PC-9 (cell line): ENCODE data around the gene DOCK9. TPM values are rescaled to one million over a fixed set of nuclear protein-coding genes. Genes with fewer than 3 reads are reported as not detected.

Experiments used
- BruUV-seq: library from RNA; stranded (reverse); fragments of 400-500 nt; replicated peaks from 2 replicates; lab custom pipeline; 2021; lab: Mats Ljungman, UMichigan
- CTCF ChIA-PET: fragments of 300-600 bp; sonication (Branson Sonifier 250); formaldehyde crosslinking; loops from one replicate; lab custom pipeline; 2022; ENCODE audit warnings: antibody characterized with exemption; lab: Charles Lee
- POLR2A ChIA-PET: fragments of 300-600 bp; sonication (Branson Sonifier 250); formaldehyde crosslinking; loops from one replicate; lab custom pipeline; 2022; ENCODE audit warnings: antibody characterized with exemption; ENCODE audit not compliant: unreplicated experiment; lab: Charles Lee
- DNase-seq, 2 experiments: peaks; one replicate each; pipeline versions ENCODE4 v3.0.0 to v3.0.0-alpha.2; 2015 to 2022; ENCODE audit warnings: mixed read lengths in 1 of 2
- H2AFZ ChIP-seq: fragments of 200-600 bp; sonication (generic); 2 replicates; pipeline ENCODE4 v1.8.1; 2017; ENCODE audit warnings: antibody characterized with exemption
- H3F3A ChIP-seq: fragments of 200-600 bp; sonication (generic); 2 replicates; pipeline ENCODE4 v1.8.1; 2017; ENCODE audit warnings: antibody characterized with exemption, mild to moderate bottlenecking, low read depth; ENCODE audit not compliant: insufficient read depth
- H3K27ac ChIP-seq: fragments of 200-600 bp; sonication (generic); 2 replicates; pipeline ENCODE4 v1.6.1; 2016; ENCODE audit warnings: mixed run types
- H3K27me3 ChIP-seq: fragments of 200-600 bp; sonication (generic); 2 replicates; pipeline ENCODE4 v1.6.1; 2016; ENCODE audit warnings: low read depth, mixed run types; ENCODE audit not compliant: insufficient read depth
- H3K36me3 ChIP-seq: fragments of 200-600 bp; sonication (generic); 2 replicates; pipeline ENCODE4 v1.6.1; 2016; ENCODE audit warnings: low read depth, mixed run types
- H3K4me1 ChIP-seq: fragments of 200-600 bp; sonication (generic); replicated peaks from 2 replicates; pipeline ENCODE4 v1.6.1; 2016; ENCODE audit warnings: mixed run types; ENCODE audit not compliant: insufficient read depth
- H3K4me2 ChIP-seq: fragments of 200-600 bp; sonication (generic); 2 replicates; pipeline ENCODE4 v1.6.1; 2017; ENCODE audit warnings: mixed run types
- H3K4me3 ChIP-seq: fragments of 200-600 bp; sonication (generic); 2 replicates; pipeline ENCODE4 v1.6.1; 2016; ENCODE audit warnings: mixed run types
- H3K79me2 ChIP-seq: fragments of 200-600 bp; sonication (generic); 2 replicates; pipeline ENCODE4 v1.6.1; 2017; ENCODE audit warnings: low read depth, mixed run types
- H3K9me2 ChIP-seq: fragments of 200-600 bp; sonication (generic); 2 replicates; pipeline ENCODE4 v1.8.1; 2017; ENCODE audit warnings: mild to moderate bottlenecking; ENCODE audit not compliant: insufficient read depth
- H3K9me3 ChIP-seq: fragments of 200-600 bp; sonication (generic); 2 replicates; pipeline ENCODE4 v1.8.1; 2016; ENCODE audit warnings: low read depth; ENCODE audit not compliant: insufficient read depth
- H4K20me1 ChIP-seq: fragments of 200-600 bp; sonication (generic); 2 replicates; pipeline ENCODE4 v1.8.1; 2017; ENCODE audit not compliant: insufficient read depth
- EZH2 ChIP-seq: fragments of 200-600 bp; sonication (generic); IDR thresholded peaks from 2 replicates; pipeline ENCODE4 v1.8.0; 2017; ENCODE audit warnings: antibody characterized with exemption, low read depth
- intact Hi-C: fragments of 100-400 bp; cut with micrococcal nuclease; formaldehyde crosslinking; loops from one replicate; pipeline ENCODE4 v1.10.0; 2022; ENCODE audit not compliant: unreplicated experiment
- total RNA-seq: library from RNA; stranded (reverse); gene quantifications from 2 replicates; pipeline ENCODE4 v1.2.3, GENCODE V29; 2021
- TF ChIP-seq, protein P1 (sequence below): fragments of 200-600 bp; sonication (generic); conservative IDR thresholded peaks from 2 replicates; pipeline ENCODE4 v1.6.1; 2017; ENCODE audit warnings: mixed run types, antibody characterized with exemption, mild to moderate bottlenecking, moderate library complexity

The DOCK9 gene
- total RNA-seq, 1 experiment from 2014 or later: 69.5 TPM

DNA sequence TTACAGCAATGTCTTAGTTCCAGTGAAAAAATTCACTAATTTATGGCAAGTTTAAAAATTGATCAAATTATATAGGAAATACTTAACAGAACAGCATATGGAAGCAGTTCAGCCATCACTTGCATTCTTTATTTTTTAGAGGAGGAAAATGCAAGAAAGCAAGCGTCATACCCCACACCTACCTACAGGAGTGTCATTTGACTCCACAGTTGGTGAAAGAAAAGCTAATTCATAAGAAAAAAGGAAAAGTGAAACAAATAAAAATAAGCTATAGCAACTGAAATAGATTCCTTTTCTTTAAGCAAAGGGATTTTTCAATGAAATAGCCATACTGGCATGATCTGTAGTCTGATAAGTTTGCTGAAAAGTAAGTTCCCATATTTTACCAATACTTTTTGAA, 111.0 kb downstream of the DOCK9 start:
- peaks cover 20% of the 10 kb centered on the region; the same call in 1 of the 2 replicates for H3K36me3 ChIP-seq
- H3K4me1 ChIP-seq: no peaks in the 10 kb centered on the region
- no peaks in the 10 kb centered on the region for H3F3A ChIP-seq
- no TSS peak for BruUV-seq
- no peaks in the 10 kb centered on the region for H3K79me2 ChIP-seq
- POLR2A ChIA-PET: no interaction called here
- H3K9me2 ChIP-seq: no peaks in the 10 kb centered on the region
- no peak overlapping the region for H3K4me2 ChIP-seq
- CTCF ChIA-PET: no interaction called here
- no peak for DNase-seq
- intact Hi-C loops: no loop called here
- no peak overlapping the region for H3K4me3 ChIP-seq
- H3K9me3 ChIP-seq: no peaks in the 10 kb centered on the region
- H2AFZ ChIP-seq: no peak overlapping the region
- no peaks in the 10 kb centered on the region for H3K27me3 ChIP-seq
- H3K27ac ChIP-seq: no peak overlapping the region
- TF ChIP-seq EZH2: no peak
- TF ChIP-seq, protein P1, sequence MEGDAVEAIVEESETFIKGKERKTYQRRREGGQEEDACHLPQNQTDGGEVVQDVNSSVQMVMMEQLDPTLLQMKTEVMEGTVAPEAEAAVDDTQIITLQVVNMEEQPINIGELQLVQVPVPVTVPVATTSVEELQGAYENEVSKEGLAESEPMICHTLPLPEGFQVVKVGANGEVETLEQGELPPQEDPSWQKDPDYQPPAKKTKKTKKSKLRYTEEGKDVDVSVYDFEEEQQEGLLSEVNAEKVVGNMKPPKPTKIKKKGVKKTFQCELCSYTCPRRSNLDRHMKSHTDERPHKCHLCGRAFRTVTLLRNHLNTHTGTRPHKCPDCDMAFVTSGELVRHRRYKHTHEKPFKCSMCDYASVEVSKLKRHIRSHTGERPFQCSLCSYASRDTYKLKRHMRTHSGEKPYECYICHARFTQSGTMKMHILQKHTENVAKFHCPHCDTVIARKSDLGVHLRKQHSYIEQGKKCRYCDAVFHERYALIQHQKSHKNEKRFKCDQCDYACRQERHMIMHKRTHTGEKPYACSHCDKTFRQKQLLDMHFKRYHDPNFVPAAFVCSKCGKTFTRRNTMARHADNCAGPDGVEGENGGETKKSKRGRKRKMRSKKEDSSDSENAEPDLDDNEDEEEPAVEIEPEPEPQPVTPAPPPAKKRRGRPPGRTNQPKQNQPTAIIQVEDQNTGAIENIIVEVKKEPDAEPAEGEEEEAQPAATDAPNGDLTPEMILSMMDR: 0 out of 2 replicates have a peak, but pooled peaks have one; percentile 38
- no peaks in the 10 kb centered on the region for H4K20me1 ChIP-seq

DNA sequence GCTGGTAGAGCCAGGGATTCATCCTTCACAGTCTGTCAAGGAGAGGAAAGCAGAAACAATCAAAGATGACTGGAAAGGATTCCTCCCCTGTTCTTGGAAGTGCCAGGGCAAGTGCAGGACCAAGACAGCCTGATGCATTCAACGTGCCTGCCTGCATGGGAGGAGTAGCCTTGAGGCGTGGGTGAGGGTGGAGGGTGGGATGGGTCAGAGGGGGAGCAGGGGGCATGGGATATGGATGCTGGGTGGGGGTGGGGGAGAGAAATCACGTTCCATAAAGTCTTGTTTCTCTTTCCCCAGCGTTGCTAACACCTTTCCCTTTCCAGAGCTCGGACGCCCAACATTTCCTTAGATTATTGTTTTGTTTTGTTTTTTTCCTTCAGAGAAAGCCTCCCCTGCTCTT, 117.4 kb downstream of the DOCK9 start:
- no TSS peak for BruUV-seq
- no peak overlapping the region for H2AFZ ChIP-seq
- no peak overlapping the region for H3K27ac ChIP-seq
- peaks cover 33% of the 10 kb centered on the region for H3K36me3 ChIP-seq
- intact Hi-C loops: no loop called here
- no peaks in the 10 kb centered on the region for H3F3A ChIP-seq
- H4K20me1 ChIP-seq: no peaks in the 10 kb centered on the region
- H3K79me2 ChIP-seq: no peaks in the 10 kb centered on the region
- ChIA-PET CTCF (no interaction called here), POLR2A (no interaction called here)
- H3K4me1 ChIP-seq: no peaks in the 10 kb centered on the region
- no peak overlapping the region for H3K4me3 ChIP-seq
- H3K27me3 ChIP-seq: no peaks in the 10 kb centered on the region
- no peaks in the 10 kb centered on the region for H3K9me3 ChIP-seq
- no peak for TF ChIP-seq EZH2
- TF ChIP-seq, protein P1: no peak
- H3K9me2 ChIP-seq: no peaks in the 10 kb centered on the region
- no peak overlapping the region for H3K4me2 ChIP-seq
- no peak for DNase-seq

DNA sequence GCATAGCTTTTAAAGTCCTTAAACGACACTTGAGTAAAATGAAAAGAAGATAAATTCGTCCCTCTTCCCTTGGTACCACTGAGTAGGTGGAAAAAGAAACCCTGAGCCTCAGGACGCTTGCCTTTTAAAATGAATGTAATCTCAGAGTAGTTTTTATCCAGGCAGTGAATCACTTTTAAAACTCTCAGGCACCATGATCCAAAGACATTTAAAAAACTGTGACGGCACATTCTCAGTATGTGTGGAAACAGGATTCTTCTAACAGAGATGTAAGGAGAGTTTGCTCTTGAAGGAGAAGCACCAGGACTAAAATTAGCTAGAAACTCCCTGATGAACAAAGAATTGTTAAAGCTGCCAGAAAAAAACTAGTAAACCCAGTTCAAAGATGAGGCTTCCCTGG, 119.7 kb downstream of the DOCK9 start:
- Histone ChIP-seq H2AFZ (no peak overlapping the region), H3K4me2 (no peak overlapping the region), H3K9me2 (no peaks in the 10 kb centered on the region), H3K36me3 (peaks cover 30% of the 10 kb centered on the region), H3K79me2 (no peaks in the 10 kb centered on the region), H3K27ac (no peak overlapping the region), H3K9me3 (no peaks in the 10 kb centered on the region), H3K4me3 (no peak overlapping the region), H3K27me3 (no peaks in the 10 kb centered on the region), H4K20me1 (no peaks in the 10 kb centered on the region), H3K4me1 (no peaks in the 10 kb centered on the region), H3F3A (no peaks in the 10 kb centered on the region)
- no TSS peak for BruUV-seq
- ChIA-PET POLR2A (no interaction called here), CTCF (no interaction called here)
- intact Hi-C loops: no loop called here
- DNase-seq: no peak
- TF ChIP-seq, protein P1: no peak
